GM19240 (cell line): ENCODE data around the gene NOX5.

ENCODE experiments used
- DNase-seq: peaks from one replicate; pipeline ENCODE4 v3.0.0; 2011; ENCODE audit warnings: low spot score; ENCODE audit not compliant: insufficient read length

The NOX5 gene

GRCh38 chr15:69080295-69081248 is 66.1 kb downstream of the NOX5 start:
- DNase-seq: no peak

GRCh38 chr15:69081310-69082004 is 67.0 kb downstream of the NOX5 start:
- no peak for DNase-seq

GRCh38 chr15:69082021-69082502 is 67.6 kb downstream of the NOX5 start:
- DNase-seq: no peak

- DNase-seq: no peak
Observed at GRCh38 chr15:69082554-69082953, 68.1 kb downstream of the NOX5 start.

- no peak for DNase-seq
Observed at GRCh38 chr15:69084404-69085030, 70.0 kb downstream of the NOX5 start.

GRCh38 chr15:69085325-69086081 is 71.0 kb downstream of the NOX5 start:
- no peak for DNase-seq

GRCh38 chr15:69086427-69087204 is 72.1 kb downstream of the NOX5 start:
- DNase-seq: no peak

- DNase-seq: no peak
Observed at GRCh38 chr15:69087366-69087976, 73.0 kb downstream of the NOX5 start.

GRCh38 chr15:69088300-69088965 is 73.9 kb downstream of the NOX5 start:
- no peak for DNase-seq

GRCh38 chr15:69089258-69089657 is 74.8 kb downstream of the NOX5 start:
- no peak for DNase-seq

- no peak for DNase-seq
Observed at GRCh38 chr15:69090197-69090948, 75.9 kb downstream of the NOX5 start.

- DNase-seq: no peak
Observed at GRCh38 chr15:69091654-69092053, 77.2 kb downstream of the NOX5 start.

GRCh38 chr15:69092159-69092558 is 77.7 kb downstream of the NOX5 start:
- no peak for DNase-seq

- DNase-seq: no peak
Observed at GRCh38 chr15:69093127-69093526, 78.6 kb downstream of the NOX5 start.

- DNase-seq: no peak
Observed at GRCh38 chr15:69093614-69094013, 79.1 kb downstream of the NOX5 start.

GRCh38 chr15:69094124-69094921 is 79.8 kb downstream of the NOX5 start:
- no peak for DNase-seq

GRCh38 chr15:69095274-69095673 is 80.8 kb downstream of the NOX5 start:
- no peak for DNase-seq

GRCh38 chr15:69096196-69096595 is 81.7 kb downstream of the NOX5 start:
- DNase-seq: no peak
